IPS-15b (cell line): ENCODE data around the gene PLEKHA6.

Experiments
- H3K27me3 ChIP-seq: one replicate; pipeline ENCODE4 v1.6.1; 2013; ENCODE audit warnings: low read length; ENCODE audit not compliant: control insufficient read depth, insufficient read depth
- H3K36me3 ChIP-seq: one replicate; pipeline ENCODE4 v1.6.1; 2013; ENCODE audit warnings: low read length; ENCODE audit not compliant: control insufficient read depth, insufficient read depth
- H3K4me1 ChIP-seq: one replicate; pipeline ENCODE4 v1.6.1; 2013; ENCODE audit warnings: mild to moderate bottlenecking, low read length; ENCODE audit not compliant: control insufficient read depth, insufficient read depth
- H3K4me3 ChIP-seq: one replicate; pipeline ENCODE4 v1.5.1; 2013; ENCODE audit warnings: low read depth, low read length
- H3K9ac ChIP-seq: one replicate; pipeline ENCODE4 v1.6.1; 2013; ENCODE audit warnings: low read depth, mild to moderate bottlenecking, low read length
- H3K9me3 ChIP-seq: one replicate; pipeline ENCODE4 v1.6.1; 2013; ENCODE audit warnings: mild to moderate bottlenecking, low read length; ENCODE audit not compliant: control insufficient read depth, insufficient read depth

The PLEKHA6 gene

DNA sequence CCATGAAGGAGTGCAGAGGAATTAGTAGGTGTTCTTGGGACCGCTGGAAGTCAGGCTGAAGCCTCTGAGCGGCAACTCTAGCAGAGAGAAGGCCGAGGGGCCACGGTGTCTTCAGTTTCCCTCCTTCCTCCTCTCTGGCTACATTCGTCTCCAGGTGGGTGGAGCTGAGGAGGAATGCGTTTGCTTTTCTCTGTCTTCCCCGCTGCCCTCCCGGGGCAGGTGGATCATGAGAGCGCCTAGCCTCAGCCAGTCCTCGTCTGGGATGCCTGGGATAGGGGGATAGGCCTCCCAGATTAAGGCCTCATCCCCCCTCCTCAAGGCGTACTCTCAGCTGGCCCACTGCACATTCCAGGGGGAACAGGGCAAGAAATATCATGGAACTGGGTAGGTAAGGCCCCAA lies 138.5 kb downstream of the PLEKHA6 start:
- Histone ChIP-seq H3K36me3 (no peaks in the 10 kb centered on the region), H3K4me3 (no peak overlapping the region), H3K9me3 (no peaks in the 10 kb centered on the region), H3K27me3 (no peaks in the 10 kb centered on the region), H3K9ac (no peak overlapping the region), H3K4me1 (peaks cover 2% of the 10 kb centered on the region)

DNA sequence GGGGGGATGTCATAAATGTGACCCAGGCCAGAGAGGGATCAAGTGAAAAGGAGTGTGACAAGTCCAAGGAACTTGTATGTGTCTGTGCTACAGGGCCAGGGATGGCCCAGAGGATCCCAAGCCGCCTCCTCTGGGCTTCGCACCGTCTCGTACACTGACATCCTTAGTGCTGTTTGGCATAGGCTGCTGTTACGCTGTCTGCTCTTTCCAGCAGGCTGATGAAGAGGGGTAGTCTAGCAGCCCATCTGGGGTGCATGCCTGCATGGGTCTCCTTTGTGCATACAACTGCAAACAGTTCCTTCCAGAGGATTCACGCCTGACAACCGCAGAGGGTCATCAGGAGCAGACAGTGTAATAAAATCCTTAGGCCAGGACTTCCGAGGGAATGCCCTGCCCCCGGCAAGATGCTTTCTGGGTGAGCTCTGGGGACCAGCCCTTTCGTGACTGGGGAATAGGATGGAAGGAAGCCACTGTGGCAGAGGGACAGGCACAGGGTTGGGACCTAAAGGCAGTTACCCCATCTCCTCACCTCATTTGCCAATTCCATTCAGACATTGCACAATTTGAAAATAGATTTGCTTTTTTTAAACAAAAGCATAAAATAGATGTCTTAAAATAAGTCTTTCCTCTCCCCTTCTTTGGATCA lies 139.6 kb downstream of the PLEKHA6 start:
- H3K4me3 ChIP-seq, result no peak overlapping the region
- no peaks in the 10 kb centered on the region for H3K9me3 ChIP-seq
- peaks cover 2% of the 10 kb centered on the region for H3K4me1 ChIP-seq
- no peaks in the 10 kb centered on the region for H3K27me3 ChIP-seq
- no peak overlapping the region for H3K9ac ChIP-seq
- no peaks in the 10 kb centered on the region for H3K36me3 ChIP-seq

GRCh38 chr1:204218552-204218951 lies 141.2 kb downstream of the PLEKHA6 start:
- Histone ChIP-seq H3K36me3 (no peaks in the 10 kb centered on the region), H3K4me1 (peaks cover 2% of the 10 kb centered on the region), H3K4me3 (no peak overlapping the region), H3K9ac (no peak overlapping the region), H3K27me3 (no peaks in the 10 kb centered on the region), H3K9me3 (no peaks in the 10 kb centered on the region)

GRCh38 chr1:204217648-204218000 lies 142.1 kb downstream of the PLEKHA6 start:
- H3K36me3 ChIP-seq, result no peaks in the 10 kb centered on the region

DNA sequence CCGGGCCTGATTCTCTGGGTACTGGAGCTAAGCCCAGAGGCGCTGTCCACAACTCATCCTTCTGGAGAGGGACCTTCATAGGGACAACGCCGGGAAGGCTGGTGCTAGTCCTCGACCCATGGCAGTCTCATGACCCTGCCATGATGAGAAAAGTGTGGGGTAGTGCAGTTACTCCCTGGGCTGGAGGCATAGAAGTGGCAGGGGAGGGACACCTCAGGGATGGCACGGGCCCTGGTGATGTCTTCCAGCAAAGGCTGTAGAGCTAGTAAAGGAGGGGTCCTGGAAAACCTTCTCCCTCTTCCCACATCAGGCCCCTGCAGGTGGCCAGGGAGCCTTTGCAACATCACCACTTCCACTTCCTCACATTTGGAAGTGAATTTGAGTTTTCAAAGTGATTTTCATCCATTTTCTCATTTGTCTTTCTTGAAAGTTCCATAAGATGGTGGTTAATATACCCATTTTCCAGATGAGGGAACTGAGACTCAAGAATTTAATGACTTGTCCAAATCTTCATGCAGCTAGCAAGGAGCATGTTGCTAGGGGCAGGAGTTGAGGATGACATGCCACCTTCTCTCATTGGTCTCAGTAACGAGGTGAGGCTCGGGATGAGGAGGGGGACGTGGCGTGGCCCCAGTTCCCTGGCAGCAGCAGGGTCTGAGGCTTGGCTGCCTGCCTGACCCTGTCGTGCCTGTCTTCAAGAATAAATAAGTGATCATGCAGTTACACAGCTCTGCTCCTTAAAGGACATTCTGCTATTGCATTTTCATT lies 142.7 kb downstream of the PLEKHA6 start:
- Histone ChIP-seq H3K36me3 (no peaks in the 10 kb centered on the region), H3K4me1 (peaks cover 2% of the 10 kb centered on the region), H3K4me3 (no peak overlapping the region), H3K9me3 (no peaks in the 10 kb centered on the region), H3K27me3 (no peaks in the 10 kb centered on the region), H3K9ac (no peak overlapping the region)

More at GRCh38 chr1:204217648-204218000, 142.1 kb downstream of the PLEKHA6 start:
- Histone ChIP-seq H3K9me3 (no peaks in the 10 kb centered on the region), H3K27me3 (no peaks in the 10 kb centered on the region), H3K4me1 (peaks cover 2% of the 10 kb centered on the region), H3K4me3 (no peak overlapping the region), H3K9ac (no peak overlapping the region)

- H3K9ac ChIP-seq, result no peak overlapping the region
- H3K4me3 ChIP-seq, result no peak overlapping the region
- H3K27me3 ChIP-seq, result no peaks in the 10 kb centered on the region
- no peaks in the 10 kb centered on the region for H3K9me3 ChIP-seq
- H3K36me3 ChIP-seq, result no peaks in the 10 kb centered on the region
- peaks cover 2% of the 10 kb centered on the region for H3K4me1 ChIP-seq
Observed at GRCh38 chr1:204216236-204216635, 143.5 kb downstream of the PLEKHA6 start.

DNA sequence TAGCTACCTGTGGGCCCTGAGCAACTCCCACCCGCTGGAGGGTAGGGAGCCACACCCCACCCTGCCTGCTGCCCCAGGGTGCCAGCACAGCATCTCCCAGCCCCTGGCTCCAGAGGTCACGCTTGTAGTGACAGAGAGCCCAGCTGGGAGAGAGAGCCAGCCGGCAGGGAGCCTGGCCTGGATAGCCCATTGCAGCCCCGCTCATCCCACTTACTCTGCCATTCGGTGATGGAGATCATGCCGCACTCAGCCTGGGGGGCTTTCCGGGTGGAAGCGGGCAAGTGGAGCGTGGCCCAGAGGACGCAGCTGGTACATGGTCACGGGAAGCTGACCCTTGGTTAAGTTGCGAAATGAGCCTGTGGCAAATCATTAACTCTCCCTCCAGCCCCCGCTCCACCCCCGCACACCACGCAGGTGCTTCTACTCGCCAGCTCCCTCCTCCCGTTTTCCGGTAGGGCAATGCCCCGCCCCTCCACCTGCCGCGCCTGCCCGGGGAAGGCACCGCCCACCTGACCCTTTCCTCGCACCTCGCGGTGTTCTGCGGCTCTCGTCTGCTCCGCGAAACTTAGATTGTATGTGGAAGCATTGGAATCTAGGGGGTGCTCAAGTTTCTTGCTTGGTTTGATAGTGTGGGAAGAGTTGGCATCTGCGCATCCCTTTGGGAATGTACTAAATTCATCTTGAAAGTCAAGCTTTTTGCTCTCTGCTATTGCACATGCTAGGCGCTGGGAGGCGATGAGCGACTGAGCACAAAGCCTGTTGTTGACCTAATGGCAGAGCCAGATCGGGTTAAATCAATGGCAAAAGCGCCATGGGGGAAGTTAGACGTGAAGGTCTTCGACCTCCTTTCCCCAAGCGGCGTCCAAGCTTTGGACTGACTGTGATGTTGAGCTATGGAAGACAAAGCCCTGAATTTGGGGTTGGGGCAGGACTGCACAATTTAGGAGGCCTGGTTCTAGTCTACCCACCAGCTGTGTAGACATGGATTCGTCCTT lies 145.8 kb downstream of the PLEKHA6 start, which contains the start of gene GOLT1A:
GOLT1A (minus strand) TSS at position 321 of the 995 bp plus-strand sequence; CDS start at position 239, 82 bp downstream.
- Histone ChIP-seq H3K4me1 (no peaks in the 10 kb centered on the region), H3K4me3 (peak within 1 kb of the TSS; percentile 82), H3K36me3 (no peaks in the 10 kb centered on the region), H3K9me3 (no peaks in the 10 kb centered on the region), H3K27me3 (no peaks in the 10 kb centered on the region), H3K9ac (no peak within 1 kb of the TSS)

DNA sequence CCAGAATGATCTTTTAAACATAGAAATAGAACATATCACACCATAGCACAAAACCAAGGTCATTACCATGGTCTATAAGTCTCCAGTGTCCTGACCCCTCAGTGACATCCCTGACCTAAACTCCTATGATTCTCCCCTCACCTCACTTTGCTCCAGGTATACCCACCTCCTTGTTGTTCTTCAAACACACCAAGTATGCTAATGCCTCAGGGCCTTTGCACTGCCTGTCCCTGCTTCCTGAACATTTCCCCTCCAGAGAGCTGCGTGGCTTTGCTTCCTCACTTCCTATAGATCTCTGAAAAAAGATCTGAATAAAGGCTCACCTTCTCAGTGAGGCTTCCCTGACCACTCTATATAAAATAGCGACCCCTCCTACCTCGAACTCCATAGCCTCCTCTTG lies 147.0 kb downstream of the PLEKHA6 start:
- Histone ChIP-seq H3K4me1 (no peaks in the 10 kb centered on the region), H3K9me3 (no peaks in the 10 kb centered on the region), H3K36me3 (no peaks in the 10 kb centered on the region), H3K4me3 (no peak overlapping the region), H3K9ac (no peak overlapping the region), H3K27me3 (no peaks in the 10 kb centered on the region)

GRCh38 chr1:204211046-204211445 lies 148.7 kb downstream of the PLEKHA6 start:
- Histone ChIP-seq H3K36me3 (no peaks in the 10 kb centered on the region), H3K27me3 (no peaks in the 10 kb centered on the region), H3K9ac (no peak overlapping the region), H3K9me3 (no peaks in the 10 kb centered on the region), H3K4me1 (peaks cover 3% of the 10 kb centered on the region), H3K4me3 (no peak overlapping the region)

DNA sequence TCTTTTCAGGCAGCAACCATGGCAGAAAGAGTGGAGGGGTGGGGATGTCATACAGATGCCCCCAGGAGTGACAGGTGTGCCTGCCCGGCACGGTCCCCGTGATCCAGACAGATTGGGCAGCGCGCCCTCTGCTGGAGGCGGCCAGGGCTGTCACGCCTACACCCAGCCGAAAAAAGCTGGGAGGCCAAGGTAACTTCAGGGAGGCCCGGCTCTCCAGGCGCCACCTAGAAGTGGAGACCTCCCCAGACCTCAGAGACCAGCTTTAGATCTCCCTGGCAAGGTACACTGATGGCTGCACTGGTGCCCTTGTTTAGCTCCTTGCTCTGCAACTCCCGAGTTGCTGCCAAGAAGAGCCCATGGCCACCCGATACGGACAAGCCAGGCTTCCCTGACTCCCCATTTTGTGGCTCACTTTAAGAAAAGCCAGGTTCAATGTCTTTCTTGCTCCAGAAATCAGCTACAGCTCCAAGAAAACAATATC lies 152.6 kb downstream of the PLEKHA6 start:
- Histone ChIP-seq H3K4me1 (peaks cover 3% of the 10 kb centered on the region), H3K4me3 (no peak overlapping the region), H3K9me3 (no peaks in the 10 kb centered on the region)

GRCh38 chr1:204206121-204206520 lies 153.6 kb downstream of the PLEKHA6 start:
- Histone ChIP-seq H3K4me3 (no peak overlapping the region), H3K9ac (no peak overlapping the region), H3K36me3 (no peaks in the 10 kb centered on the region), H3K4me1 (peaks cover 3% of the 10 kb centered on the region), H3K9me3 (no peaks in the 10 kb centered on the region), H3K27me3 (no peaks in the 10 kb centered on the region)

More for the DNA sequence above, 152.6 kb downstream of the PLEKHA6 start:
- Histone ChIP-seq H3K9ac (no peak overlapping the region), H3K27me3 (no peaks in the 10 kb centered on the region), H3K36me3 (no peaks in the 10 kb centered on the region)
